ENCODE results near the gene NAALADL2.

GRCh38 chr3:175428466-175428865, 569.3 kb downstream of the NAALADL2 start:
- TF ChIP-seq CTCF (IDR thresholded peaks at IDR 0.05) (no peak), POLR2AphosphoS5 (IDR thresholded peaks at IDR 0.05; ENCODE audit: low read depth, low read length) (no peak), SIN3A (IDR thresholded peaks at IDR 0.05; ENCODE audit: borderline replicate concordance, insufficient read depth, low read depth, low read length) (no peak), REST (IDR thresholded peaks at IDR 0.05; ENCODE audit: insufficient read depth in 1 of 2, low read depth in 2 of 2, low read length in 1 of 2) (no peak)
